HEK293 (cell line): ENCODE measurements around the gene SRGN.

Source experiments
- CTCF ChIA-PET: fragments of 350-600 bp; formaldehyde crosslinking; extraction: SDS; loops from one replicate; lab custom pipeline; 2021; ENCODE audit warnings: antibody characterized with exemption; lab: Yijun Ruan, JAX
- POLR2A ChIA-PET: fragments of 300-600 bp; formaldehyde crosslinking; extraction: SDS; loops from one replicate; lab custom pipeline; 2020; ENCODE audit warnings: antibody characterized with exemption, inconsistent platforms; lab: Yijun Ruan, JAX
- H3K27ac ChIP-seq: fragments of 200-500 bp; sonication (Bioruptor generic); 2 replicates; pipeline ENCODE4 v1.5.1; 2014; ENCODE audit warnings: low read depth, low read length, control low read depth, inconsistent platforms; ENCODE audit errors: extremely low read depth
- H3K36me3 ChIP-seq, 2 experiments: fragments of 200-500 bp in 1 of 2; sonication (Bioruptor generic) in 1 of 2; 1 replicate in 1 of 2; 2 replicates in 1 of 2; pipeline ENCODE4 v1.5.1; 2014 to 2017; ENCODE audit warnings: inconsistent platforms in 2 of 2, low read length in 2 of 2; ENCODE audit not compliant: control insufficient read depth in 2 of 2, insufficient read depth in 1 of 2
- H3K4me1 ChIP-seq: fragments of 200-500 bp; sonication (Bioruptor generic); 2 replicates; pipeline ENCODE4 v1.5.1; 2014; ENCODE audit warnings: mild to moderate bottlenecking, low read length, inconsistent platforms; ENCODE audit not compliant: control insufficient read depth, insufficient read depth
- H3K4me3 ChIP-seq: 2 replicates; pipeline ENCODE4 v1.5.1; 2011; ENCODE audit warnings: low read depth, mild to moderate bottlenecking, control low read depth, low read length, moderate library complexity
- H3K9me3 ChIP-seq: fragments of 200-500 bp; sonication (Bioruptor generic); 2 replicates; pipeline ENCODE4 v1.5.1; 2014; ENCODE audit warnings: low read depth, low read length, inconsistent platforms; ENCODE audit not compliant: control insufficient read depth, insufficient read depth
- HIC1 ChIP-seq: fragments of 450-650 bp; formaldehyde crosslinking; IDR thresholded peaks from 2 replicates; pipeline ENCODE4 v1.5.1; 2016; ENCODE audit warnings: missing biosample characterization, missing genetic modification characterization
- PRDM4 ChIP-seq: fragments of 450-650 bp; formaldehyde crosslinking; IDR thresholded peaks from 2 replicates; pipeline ENCODE4 v1.5.1; 2017; ENCODE audit warnings: missing biosample characterization, missing genetic modification characterization
- ZBTB26 ChIP-seq: fragments of 450-650 bp; formaldehyde crosslinking; optimal IDR thresholded peaks from 2 replicates; pipeline ENCODE3; 2016; ENCODE audit warnings: missing biosample characterization, mild to moderate bottlenecking, missing genetic modification characterization
- ZNF133 ChIP-seq: fragments of 450-650 bp; formaldehyde crosslinking; IDR thresholded peaks from 2 replicates; pipeline ENCODE4 v1.5.1; 2016; ENCODE audit warnings: missing biosample characterization, missing genetic modification characterization
- ZNF140 ChIP-seq: fragments of 450-650 bp; formaldehyde crosslinking; IDR thresholded peaks from 2 replicates; pipeline ENCODE4 v1.5.1; 2016; ENCODE audit warnings: missing biosample characterization, missing genetic modification characterization
- ZNF302 ChIP-seq: fragments of 450-650 bp; formaldehyde crosslinking; IDR thresholded peaks from 2 replicates; pipeline ENCODE4 v1.5.1; 2016; ENCODE audit warnings: missing biosample characterization, missing genetic modification characterization, low read depth
- ZNF335 ChIP-seq: fragments of 450-650 bp; formaldehyde crosslinking; conservative IDR thresholded peaks from 2 replicates; pipeline ENCODE4 v1.5.1; 2016; ENCODE audit warnings: missing biosample characterization, missing genetic modification characterization
- ZNF544 ChIP-seq: fragments of 450-650 bp; formaldehyde crosslinking; IDR thresholded peaks from 2 replicates; pipeline ENCODE4 v1.5.0; 2017; ENCODE audit warnings: missing biosample characterization, missing genetic modification characterization
- ZNF558 ChIP-seq: fragments of 450-650 bp; formaldehyde crosslinking; IDR thresholded peaks from 2 replicates; pipeline ENCODE4 v1.5.1; 2016; ENCODE audit warnings: missing biosample characterization, missing genetic modification characterization
- ZSCAN5A ChIP-seq: fragments of 450-650 bp; formaldehyde crosslinking; IDR thresholded peaks from 2 replicates; pipeline ENCODE4 v1.5.1; 2016; ENCODE audit warnings: missing biosample characterization, missing genetic modification characterization
- TF ChIP-seq, protein P1 (sequence below): fragments of 450-650 bp; formaldehyde crosslinking; IDR thresholded peaks from 2 replicates; pipeline ENCODE4; 2016; ENCODE audit warnings: missing biosample characterization, missing genetic modification characterization

SRGN gene

DNA sequence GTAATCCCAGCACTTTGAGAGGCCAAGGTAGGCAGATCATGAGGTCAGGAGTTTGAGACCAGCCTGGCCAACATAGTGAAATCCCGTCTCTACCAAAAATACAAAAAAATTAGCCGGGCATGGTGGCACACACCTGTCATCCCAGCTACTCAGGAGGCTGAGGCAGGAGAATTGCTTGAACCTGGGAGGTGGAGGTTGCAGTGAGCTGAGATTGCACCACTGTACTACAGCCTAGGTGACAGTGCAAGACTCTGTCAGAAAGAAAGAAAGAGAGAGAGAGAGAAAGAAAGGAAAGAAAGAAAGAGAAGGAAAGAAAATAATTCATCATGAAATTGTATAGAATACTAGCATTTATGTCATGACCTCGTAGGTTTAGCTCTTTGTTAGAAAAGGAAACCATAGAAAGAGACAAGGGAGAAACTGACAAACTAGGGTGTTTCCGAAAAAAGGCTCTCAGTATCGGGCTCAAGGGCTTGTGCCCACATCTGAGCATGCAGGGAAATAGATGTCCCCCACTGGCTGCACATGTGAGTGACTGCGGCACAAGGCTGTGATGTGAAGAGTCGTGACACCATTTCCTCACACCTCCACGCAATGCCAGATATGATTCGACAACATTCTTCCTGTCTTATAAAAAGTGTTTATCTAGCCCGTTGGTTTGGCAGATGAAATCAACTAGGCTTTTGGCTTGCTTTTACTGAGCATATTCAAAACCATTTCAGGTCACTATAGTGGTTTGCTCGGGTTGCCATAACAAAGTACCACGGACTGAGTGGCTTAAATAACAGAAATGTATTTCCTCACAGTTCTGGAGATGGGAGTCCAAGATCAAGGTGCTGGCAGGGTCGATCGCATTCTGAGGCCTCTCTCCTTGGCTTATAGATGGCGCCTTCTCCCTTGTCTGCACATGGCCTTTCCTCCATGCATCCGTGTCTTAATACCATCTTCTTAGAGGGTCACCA is 2.0 kb downstream of the SRGN start (continued):
- no peak for TF ChIP-seq ZSCAN5A (tag by site-specific recombination)
- no peak for TF ChIP-seq ZNF544 (tag by site-specific recombination)
- no peak for TF ChIP-seq HIC1

DNA sequence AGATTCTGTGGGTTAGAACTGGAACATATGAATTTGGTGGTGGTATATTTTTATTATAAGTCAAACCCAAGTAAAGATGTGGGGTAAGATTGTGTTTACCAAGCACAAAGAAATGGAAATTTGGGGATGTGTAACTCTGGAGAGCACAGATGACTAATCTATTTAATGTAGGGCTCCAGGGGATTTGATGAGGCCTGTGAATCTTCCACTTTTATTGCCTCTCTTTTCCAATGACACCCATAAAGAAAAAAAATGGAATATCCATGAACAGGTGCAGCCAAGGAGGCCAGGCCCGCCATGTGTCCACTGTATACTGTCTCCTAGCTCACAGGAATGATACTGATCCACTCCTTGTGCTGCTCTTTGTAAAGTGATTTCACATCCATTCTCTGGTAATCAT is 2.8 kb downstream of the SRGN start:
- Histone ChIP-seq H3K36me3 (no peaks in the 10 kb centered on the region), H3K4me1 (no peaks in the 10 kb centered on the region), H3K9me3 (no peaks in the 10 kb centered on the region), H3K27ac (no peak overlapping the region), H3K4me3 (no peak overlapping the region)
- ChIA-PET CTCF (no interaction called here), POLR2A (no interaction called here)
- no peak for TF ChIP-seq ZNF140 (tag by site-specific recombination)
- no peak for TF ChIP-seq HIC1
- no peak for TF ChIP-seq PRDM4 (tag by site-specific recombination)
- TF ChIP-seq, protein P1, sequence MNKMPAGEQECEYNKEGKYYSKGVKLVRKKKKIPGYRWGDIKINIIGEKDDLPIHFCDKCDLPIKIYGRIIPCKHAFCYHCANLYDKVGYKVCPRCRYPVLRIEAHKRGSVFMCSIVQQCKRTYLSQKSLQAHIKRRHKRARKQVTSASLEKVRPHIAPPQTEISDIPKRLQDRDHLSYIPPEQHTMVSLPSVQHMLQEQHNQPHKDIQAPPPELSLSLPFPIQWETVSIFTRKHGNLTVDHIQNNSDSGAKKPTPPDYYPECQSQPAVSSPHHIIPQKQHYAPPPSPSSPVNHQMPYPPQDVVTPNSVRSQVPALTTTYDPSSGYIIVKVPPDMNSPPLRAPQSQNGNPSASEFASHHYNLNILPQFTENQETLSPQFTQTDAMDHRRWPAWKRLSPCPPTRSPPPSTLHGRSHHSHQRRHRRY (tag by site-specific recombination) = no peak
- no peak for TF ChIP-seq ZNF335 (tag by site-specific recombination)
- TF ChIP-seq ZNF558 = no peak
- no peak for TF ChIP-seq ZNF133 (tag by site-specific recombination)
- TF ChIP-seq, all 188 proteins: peak for 0

- no peak overlapping the region for H3K4me3 ChIP-seq
- CTCF ChIA-PET = interaction anchor here (0.7 to 1.6 kb wide), 2 partner anchors 28 to 139 kb away, joined by 3 read pairs; no protein-coding TSS in a partner anchor
- TF ChIP-seq ZBTB26 (tag by site-specific recombination) (no peak), ZNF302 (no peak)
- TF ChIP-seq, all 188 proteins: peak for 0
- Histone ChIP-seq H3K36me3 (no peaks in the 10 kb centered on the region), H3K27ac (no peak overlapping the region), H3K4me1 (no peaks in the 10 kb centered on the region), H3K9me3 (no peaks in the 10 kb centered on the region)
- POLR2A ChIA-PET = no interaction called here
Measured at GRCh38 chr10:69091143-69091651, 3.3 kb downstream of the SRGN start.
